ENCODE results near the gene CEP41.

DNA sequence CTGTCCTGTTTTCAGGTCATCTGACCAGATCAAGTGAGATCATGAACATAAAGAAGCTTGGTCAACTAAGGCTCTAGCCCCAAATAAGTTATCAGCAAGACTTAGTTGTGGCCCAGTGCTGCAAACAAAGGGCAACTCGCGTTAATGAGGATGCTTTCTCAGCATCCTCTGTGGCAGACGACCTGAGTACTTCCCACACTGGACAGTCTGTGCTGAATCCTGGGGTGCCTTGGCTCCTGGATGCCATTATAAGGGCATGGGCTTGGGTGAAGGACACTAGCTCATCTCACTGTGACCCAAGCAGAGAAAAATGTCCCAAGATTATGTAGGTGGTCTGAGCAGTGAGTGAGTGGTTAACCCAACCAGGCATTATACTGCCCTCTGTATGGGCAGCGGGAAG, 82.3 kb downstream of the CEP41 start:
- no peak for TF ChIP-seq POLR2A (IDR thresholded peaks at IDR 0.05)
- no peak for TF ChIP-seq CTCF (IDR thresholded peaks at IDR 0.05)

All from uterus (tissue), 2 donors.